Heart left ventricle (tissue), 16 donors: ENCODE results near the gene NEURL1. TPM values are rescaled to one million over a fixed set of nuclear protein-coding genes. Genes with fewer than 3 reads are reported as not detected.

ENCODE experiments used
- ATAC-seq, 4 donors: fragments of 200-7000 bp; cut with Tn5 transposase; one replicate each; pipeline ENCODE4 v1.9.1; 2020 to 2022; ENCODE audit warnings: moderate library complexity in 4 of 4, mild to moderate bottlenecking in 3 of 4, moderate number of reproducible peaks in 1 of 4
- DNase-seq, 5 donors: peaks; one replicate each; pipeline ENCODE4 v3.0.0-alpha.2; 2020
- H3K27ac ChIP-seq, 12 donors: fragments of 200-600 bp; sonication (generic) in 4 of 12; one replicate each; pipeline versions ENCODE4 v1.5.0 to v1.8.0; 2016 to 2022; ENCODE audit warnings: mild to moderate bottlenecking in 2 of 12
- H3K27me3 ChIP-seq, 9 donors: fragments of 200-600 bp; sonication (generic) in 2 of 9; one replicate each; pipeline versions ENCODE4 v1.5.1 to v1.8.0; 2016 to 2022; ENCODE audit warnings: mild to moderate bottlenecking in 3 of 9
- H3K36me3 ChIP-seq, 9 donors: fragments of 200-600 bp; sonication (generic) in 2 of 9; one replicate each; pipeline versions ENCODE4 v1.5.0 to v1.8.0; 2018 to 2022; ENCODE audit warnings: mild to moderate bottlenecking in 2 of 9
- H3K4me1 ChIP-seq, 12 donors: fragments of 200-600 bp; sonication (generic) in 4 of 12; one replicate each; pipeline versions ENCODE4 v1.5.0 to v1.8.0; 2016 to 2022; ENCODE audit warnings: mild to moderate bottlenecking in 3 of 12
- H3K4me3 ChIP-seq, 12 donors: fragments of 200-600 bp; sonication (generic) in 4 of 12; one replicate each; pipeline versions ENCODE4 v1.5.0 to v1.8.0; 2017 to 2022; ENCODE audit warnings: mild to moderate bottlenecking in 9 of 12, moderate library complexity in 4 of 12
- H3K9me3 ChIP-seq, 12 donors: fragments of 200-600 bp; sonication (generic) in 4 of 12; one replicate each; pipeline versions ENCODE4 v1.5.0 to v1.8.0; 2016 to 2022; ENCODE audit warnings: mild to moderate bottlenecking in 1 of 12
- CTCF ChIP-seq, 12 donors: fragments of 200-600 bp; sonication (generic) in 4 of 12; IDR thresholded peaks; one replicate each; pipeline versions ENCODE4 v1.5.0 to v1.8.0; 2018 to 2022; ENCODE audit warnings: antibody characterized with exemption in 12 of 12, mild to moderate bottlenecking in 5 of 12
- POLR2A ChIP-seq, 2 donors: fragments of 450-650 bp; IDR thresholded peaks; one replicate each; pipeline ENCODE4 v1.6.1; 2017; ENCODE audit warnings: antibody characterized with exemption in 2 of 2, mild to moderate bottlenecking in 2 of 2, moderate library complexity in 2 of 2
- WGBS, 4 donors: extraction: QIAGEN DNeasy Blood & Tissue Kit in 2 of 4; methylation state at CpG; one replicate each; pipeline versions ENCODE4 v1.1.5 to v1.1.7; 2013 to 2018; 5-methylcytosine and 5-hydroxymethylcytosine counted together
- intact Hi-C, 10 donors: fragments of 100-400 bp; cut with DNase I; formaldehyde crosslinking; loops; one replicate each; pipeline versions ENCODE4 v1.11.1 to v1.14.2; 2022
- polyA plus RNA-seq, 2 donors: library from polyadenylated mRNA; stranded (reverse); fragments of 200-250 nt; gene quantifications; one replicate each; pipeline ENCODE4 v1.2.3, GENCODE V29; 2013
- total RNA-seq, 9 donors: library from RNA; depleted of rRNA in 2 of 9; stranded (reverse); fragments of >200 nt in 2 of 9; fragmentation: NEBNext Ultra II Directional in 3 of 9; extraction: Animal tissue kit (Norgen Biotek cat#: 25700) in 3 of 9; gene quantifications; one replicate each; pipeline versions ENCODE4 v1.1.0 to v1.2.4, GENCODE V29; 2016 to 2023
- donor health status: ischemic (EF 13 %, LVEDD 7.1; RV severe dilation, severe dysfunction).
- donor health status: healthy with polysubstance abuse.
- donor health status: DM: no; HTN: yes; CAD: no.
- donor health status: DM: no; HTN: no; CAD: no.
- donor health status: ischemic (EF 25% LVEDD 6.9; RV normal size, moderate dysfunction).
- donor health status: ischemic (EF 25% LVEDD 5.7; RV mildly dilated, moderate dysfunction).
- donor health status: healthy.
- donor health status: DM: yes; HTN: yes; CAD: no.
- donor health status: ischemic (EF 35%, LVEDD 5.7; RV mildly dilated, moderate dysfunction).
- donor health status: nonischemic (EF 11% LVEDD 7.7; RV severe dilation, severe dysfunction).
- donor health status: DM: yes; HTN: yes; CAD: no.
- donor health status: PGD.
- donor health status: ischemic (EF 29% LVEDD 5.4; RV normal size, mild dysfunction).
- donor health status: nonischemic (EF 23%, LVEDD 6.1; RV moderate dilation, normal function).

Gene NEURL1
- total and polyA plus RNA-seq, 11 donors, result 0.07 to 0.64 (median 0.14) TPM; not detected in 2

- H3K27ac ChIP-seq, result no peak overlapping the region
- WGBS, 4 donors, result 89 to 92% (median 90%) methylated on average over 5 of the region's 5 CpGs
- H3K9me3 ChIP-seq, result no peaks in the 10 kb centered on the region
- ATAC-seq (no peak), DNase-seq (no peak)
- peaks cover 0 to 29% (median 7%) of the 10 kb centered on the region in 9 donors for H3K27me3 ChIP-seq
- H3K4me1 ChIP-seq, result peaks cover 0 to 9% (median 5%) of the 10 kb centered on the region in 12 donors
- TF ChIP-seq CTCF (IDR thresholded peaks at IDR 0.05), result no peak
- TF ChIP-seq POLR2A (IDR thresholded peaks at IDR 0.05), result no peak
- intact Hi-C loops, result no loop called here
- no peak overlapping the region for H3K4me3 ChIP-seq
- H3K36me3 ChIP-seq, result no peaks in the 10 kb centered on the region
Measured at GRCh38 chr10:103498936-103499638, 5.6 kb downstream of the NEURL1 start.

- Histone ChIP-seq H3K27me3 (peaks cover 0 to 22% (median 0%) of the 10 kb centered on the region in 9 donors), H3K36me3 (no peaks in the 10 kb centered on the region), H3K4me1 (peaks cover 0 to 8% (median 6%) of the 10 kb centered on the region in 12 donors), H3K9me3 (no peaks in the 10 kb centered on the region), H3K27ac (no peak overlapping the region), H3K4me3 (no peak overlapping the region)
- intact Hi-C loops, result no loop called here
- ATAC-seq, result no peak
- DNase-seq, result no peak
- WGBS, 4 donors, result 60 to 68% (median 62%) methylated on average over 7 of the region's 7 CpGs
- TF ChIP-seq POLR2A (IDR thresholded peaks at IDR 0.05) (no peak), CTCF (IDR thresholded peaks at IDR 0.05) (no peak)
Measured at GRCh38 chr10:103499881-103500280, 6.4 kb downstream of the NEURL1 start.

GRCh38 chr10:103500481-103500880 is 7.0 kb downstream of the NEURL1 start:
- Histone ChIP-seq H3K4me1 (peaks cover 0 to 8% (median 6%) of the 10 kb centered on the region in 12 donors), H3K4me3 (no peak overlapping the region), H3K27ac (no peak overlapping the region), H3K27me3 (peaks cover 0 to 16% (median 0%) of the 10 kb centered on the region in 9 donors), H3K9me3 (no peaks in the 10 kb centered on the region), H3K36me3 (no peaks in the 10 kb centered on the region)
- WGBS, 4 donors, result 76 to 85% (median 82%) methylated on average over 6 of the region's 6 CpGs
- no peak for DNase-seq
- intact Hi-C loops, result no loop called here
- TF ChIP-seq POLR2A (IDR thresholded peaks at IDR 0.05) (no peak), CTCF (IDR thresholded peaks at IDR 0.05) (no peak)
- no peak for ATAC-seq

GRCh38 chr10:103501186-103501585 is 7.7 kb downstream of the NEURL1 start:
- Histone ChIP-seq H3K9me3 (no peaks in the 10 kb centered on the region), H3K27ac (no peak overlapping the region), H3K27me3 (peaks cover 0 to 14% (median 0%) of the 10 kb centered on the region in 9 donors), H3K4me1 (peaks cover 0 to 8% (median 6%) of the 10 kb centered on the region in 12 donors), H3K4me3 (no peak overlapping the region), H3K36me3 (no peaks in the 10 kb centered on the region)
- 89 to 95% (median 92%) methylated on average over 3 of the region's 3 CpGs for WGBS, 4 donors
- ATAC-seq (no peak), DNase-seq (no peak)
- intact Hi-C loops, result no loop called here
- TF ChIP-seq POLR2A (IDR thresholded peaks at IDR 0.05), result no peak
- no peak for TF ChIP-seq CTCF (IDR thresholded peaks at IDR 0.05)
